NT2/D1 (cell line): ENCODE results near the gene GCC2.

Experiments
- YY1 ChIP-seq: IDR thresholded peaks from 2 replicates; pipeline ENCODE4 v1.6.1; 2011; ENCODE audit not compliant: insufficient read length, insufficient read depth
- ZNF274 ChIP-seq: IDR thresholded peaks from 2 replicates; pipeline ENCODE4 v1.6.1; 2011; ENCODE audit warnings: mild to moderate bottlenecking, low read depth, low read length

DNA sequence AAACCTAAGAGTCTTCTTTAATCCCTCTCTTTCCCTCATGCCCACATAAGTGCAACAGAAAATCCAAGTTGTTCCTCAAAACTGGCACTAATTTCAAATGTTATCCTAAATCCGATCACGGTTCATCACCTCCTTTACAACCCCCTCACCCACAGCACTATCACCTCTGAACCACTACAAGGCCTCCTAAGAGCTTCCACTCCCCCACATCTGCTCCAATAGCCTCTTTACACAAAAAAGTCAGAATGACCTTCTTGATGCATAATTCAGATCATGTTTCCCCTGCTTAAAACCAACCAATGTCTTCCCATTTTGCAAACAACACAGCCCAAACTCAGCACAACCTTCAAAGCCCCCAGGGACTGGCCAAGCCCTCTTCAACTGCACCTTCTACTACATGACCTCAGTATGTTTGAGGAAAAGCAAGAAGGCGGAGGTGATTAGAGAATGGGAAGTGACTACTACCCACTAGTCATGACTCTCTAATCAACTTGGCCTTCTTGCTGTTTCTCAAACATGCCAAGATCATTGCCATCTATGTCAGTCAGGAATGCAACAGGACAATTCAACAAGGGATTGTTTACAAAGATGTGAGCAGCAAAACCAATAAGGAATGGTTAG is 34.6 kb upstream of the GCC2 start:
- TF ChIP-seq YY1 (no peak), ZNF274 (no peak)
